Measurements from ENCODE around the gene HERPUD1.

DNA sequence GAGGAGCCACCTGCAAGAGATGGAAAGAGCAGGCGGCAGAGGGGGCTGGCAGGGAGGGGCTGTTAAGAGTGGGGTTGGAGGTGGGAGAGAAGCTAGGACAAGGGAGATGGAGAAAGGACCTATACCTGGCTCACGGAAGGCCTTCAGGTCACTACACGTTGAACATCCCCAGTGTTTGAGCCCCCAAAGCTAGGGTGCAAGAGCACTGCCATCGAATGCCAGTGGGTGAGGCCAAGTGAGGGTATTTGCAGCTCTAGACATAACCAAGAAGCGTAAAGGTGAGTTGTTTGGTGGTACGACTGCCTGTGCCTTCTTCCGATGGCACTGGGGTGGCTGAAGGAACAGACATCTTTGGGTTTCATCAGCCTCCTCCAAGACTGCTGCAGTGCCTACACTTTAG is 17.0 kb upstream of the HERPUD1 start:
- TF ChIP-seq POLR2A (IDR thresholded peaks at IDR 0.05; ENCODE audit: low read length): no peak
- TF ChIP-seq HDAC2 (IDR thresholded peaks at IDR 0.05): no peak
- TF ChIP-seq CBX8 (IDR thresholded peaks at IDR 0.05): no peak
- TF ChIP-seq, protein P1, sequence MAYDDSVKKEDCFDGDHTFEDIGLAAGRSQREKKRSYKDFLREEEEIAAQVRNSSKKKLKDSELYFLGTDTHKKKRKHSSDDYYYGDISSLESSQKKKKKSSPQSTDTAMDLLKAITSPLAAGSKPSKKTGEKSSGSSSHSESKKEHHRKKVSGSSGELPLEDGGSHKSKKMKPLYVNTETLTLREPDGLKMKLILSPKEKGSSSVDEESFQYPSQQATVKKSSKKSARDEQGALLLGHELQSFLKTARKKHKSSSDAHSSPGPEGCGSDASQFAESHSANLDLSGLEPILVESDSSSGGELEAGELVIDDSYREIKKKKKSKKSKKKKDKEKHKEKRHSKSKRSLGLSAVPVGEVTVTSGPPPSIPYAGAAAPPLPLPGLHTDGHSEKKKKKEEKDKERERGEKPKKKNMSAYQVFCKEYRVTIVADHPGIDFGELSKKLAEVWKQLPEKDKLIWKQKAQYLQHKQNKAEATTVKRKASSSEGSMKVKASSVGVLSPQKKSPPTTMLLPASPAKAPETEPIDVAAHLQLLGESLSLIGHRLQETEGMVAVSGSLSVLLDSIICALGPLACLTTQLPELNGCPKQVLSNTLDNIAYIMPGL (CRISPR knock-in tag; IDR thresholded peaks at IDR 0.05; ENCODE audit: borderline replicate concordance): no peak
- no peak for TF ChIP-seq RAD21 (conservative IDR thresholded peaks at IDR 0.05 in 1 of 2, IDR thresholded peaks at IDR 0.05 in 1 of 2)
- no peak for TF ChIP-seq CTCF (IDR thresholded peaks at IDR 0.05)
